Osteocyte (in vitro differentiated cells): Measurements from ENCODE around the gene GABRG3. TPM values are rescaled to one million over a fixed set of nuclear protein-coding genes. Genes with fewer than 3 reads are reported as not detected.

Source experiments
- DNase-seq: peaks from one replicate; pipeline ENCODE4 v3.0.0; 2021; ENCODE audit warnings: mixed read lengths; ENCODE audit not compliant: unreplicated experiment; ENCODE audit errors: extremely low spot score
- H3K27ac Mint-ChIP-seq: one replicate; pipeline ENCODE4 v1.8.0; 2021; ENCODE audit warnings: mild to moderate bottlenecking, mixed read lengths; ENCODE audit not compliant: unreplicated experiment
- H3K27me3 Mint-ChIP-seq: one replicate; pipeline ENCODE4 v1.8.0; 2021; ENCODE audit warnings: mixed read lengths; ENCODE audit not compliant: unreplicated experiment
- H3K36me3 Mint-ChIP-seq: one replicate; pipeline ENCODE4 v1.8.0; 2021; ENCODE audit warnings: mixed read lengths; ENCODE audit not compliant: unreplicated experiment
- H3K4me1 Mint-ChIP-seq: one replicate; pipeline ENCODE4 v1.8.0; 2021; ENCODE audit warnings: mixed read lengths; ENCODE audit not compliant: unreplicated experiment
- H3K4me3 Mint-ChIP-seq: one replicate; pipeline ENCODE4 v1.8.0; 2021; ENCODE audit warnings: mild to moderate bottlenecking, moderate library complexity, mixed read lengths; ENCODE audit not compliant: unreplicated experiment
- H3K9me3 Mint-ChIP-seq: one replicate; pipeline ENCODE4 v1.8.0; 2021; ENCODE audit warnings: mixed read lengths; ENCODE audit not compliant: unreplicated experiment
- total RNA-seq: library from RNA; stranded (reverse); gene quantifications from 2 replicates; pipeline ENCODE4 v1.2.1, GENCODE V29; 2021
- TF ChIP-seq, protein P1 (sequence below): fragments of 200-600 bp; sonication (generic); IDR thresholded peaks from 2 replicates; pipeline ENCODE4 v1.5.0; 2021; ENCODE audit warnings: antibody characterized with exemption, mild to moderate bottlenecking, moderate library complexity

The GABRG3 gene
- total RNA-seq, 1 donor from 2014 or later: 0.19 TPM

DNA sequence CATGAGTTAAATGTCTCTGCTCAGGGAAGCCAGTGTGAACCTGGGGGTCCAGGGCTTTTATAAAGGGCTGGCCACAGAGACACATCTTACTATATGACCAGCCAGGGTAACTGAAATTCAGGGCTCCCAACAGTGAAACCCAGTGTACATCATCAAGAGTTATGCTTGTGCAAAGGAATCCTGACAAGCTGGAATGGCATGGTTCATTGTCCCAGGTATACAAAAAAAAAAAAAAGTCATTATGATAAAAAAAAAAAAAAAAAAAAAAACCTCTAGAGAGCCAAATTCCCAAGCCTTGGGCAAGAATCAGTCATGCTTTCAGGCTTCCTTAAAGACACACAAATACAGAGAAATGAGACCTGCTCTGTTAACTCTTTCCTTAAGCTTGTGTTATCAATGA lies 452.0 kb downstream of the GABRG3 start:
- Mint-ChIP-seq H3K27ac (no peak overlapping the region), H3K9me3 (no peaks in the 10 kb centered on the region), H3K4me3 (no peak overlapping the region), H3K27me3 (no peaks in the 10 kb centered on the region), H3K4me1 (no peaks in the 10 kb centered on the region), H3K36me3 (no peaks in the 10 kb centered on the region)
- no peak for DNase-seq
- TF ChIP-seq, protein P1, sequence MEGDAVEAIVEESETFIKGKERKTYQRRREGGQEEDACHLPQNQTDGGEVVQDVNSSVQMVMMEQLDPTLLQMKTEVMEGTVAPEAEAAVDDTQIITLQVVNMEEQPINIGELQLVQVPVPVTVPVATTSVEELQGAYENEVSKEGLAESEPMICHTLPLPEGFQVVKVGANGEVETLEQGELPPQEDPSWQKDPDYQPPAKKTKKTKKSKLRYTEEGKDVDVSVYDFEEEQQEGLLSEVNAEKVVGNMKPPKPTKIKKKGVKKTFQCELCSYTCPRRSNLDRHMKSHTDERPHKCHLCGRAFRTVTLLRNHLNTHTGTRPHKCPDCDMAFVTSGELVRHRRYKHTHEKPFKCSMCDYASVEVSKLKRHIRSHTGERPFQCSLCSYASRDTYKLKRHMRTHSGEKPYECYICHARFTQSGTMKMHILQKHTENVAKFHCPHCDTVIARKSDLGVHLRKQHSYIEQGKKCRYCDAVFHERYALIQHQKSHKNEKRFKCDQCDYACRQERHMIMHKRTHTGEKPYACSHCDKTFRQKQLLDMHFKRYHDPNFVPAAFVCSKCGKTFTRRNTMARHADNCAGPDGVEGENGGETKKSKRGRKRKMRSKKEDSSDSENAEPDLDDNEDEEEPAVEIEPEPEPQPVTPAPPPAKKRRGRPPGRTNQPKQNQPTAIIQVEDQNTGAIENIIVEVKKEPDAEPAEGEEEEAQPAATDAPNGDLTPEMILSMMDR: no peak

DNA sequence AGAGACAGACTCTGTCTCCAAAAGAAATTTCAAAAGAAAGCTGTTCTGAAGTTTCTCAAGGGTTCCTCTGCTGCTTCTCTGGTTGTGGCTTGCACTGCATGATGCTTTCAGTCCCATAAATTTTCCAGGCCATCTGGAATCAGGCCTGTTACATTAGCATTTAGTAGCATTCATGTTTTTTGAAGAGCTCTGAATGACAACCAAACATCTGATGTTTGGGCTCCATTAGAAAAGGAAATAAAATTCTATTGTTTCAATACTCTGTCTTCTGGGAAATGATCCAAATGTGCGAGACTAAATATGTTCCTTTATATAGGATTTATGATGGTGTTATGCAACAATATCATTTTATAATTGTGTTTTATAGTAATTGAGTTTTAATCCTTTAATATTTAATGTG lies 455.8 kb downstream of the GABRG3 start:
- Mint-ChIP-seq H3K9me3 (peaks cover 19% of the 10 kb centered on the region), H3K4me1 (no peaks in the 10 kb centered on the region), H3K27ac (no peak overlapping the region), H3K36me3 (no peaks in the 10 kb centered on the region), H3K4me3 (no peak overlapping the region), H3K27me3 (no peaks in the 10 kb centered on the region)
- TF ChIP-seq, protein P1: no peak
- DNase-seq: no peak

DNA sequence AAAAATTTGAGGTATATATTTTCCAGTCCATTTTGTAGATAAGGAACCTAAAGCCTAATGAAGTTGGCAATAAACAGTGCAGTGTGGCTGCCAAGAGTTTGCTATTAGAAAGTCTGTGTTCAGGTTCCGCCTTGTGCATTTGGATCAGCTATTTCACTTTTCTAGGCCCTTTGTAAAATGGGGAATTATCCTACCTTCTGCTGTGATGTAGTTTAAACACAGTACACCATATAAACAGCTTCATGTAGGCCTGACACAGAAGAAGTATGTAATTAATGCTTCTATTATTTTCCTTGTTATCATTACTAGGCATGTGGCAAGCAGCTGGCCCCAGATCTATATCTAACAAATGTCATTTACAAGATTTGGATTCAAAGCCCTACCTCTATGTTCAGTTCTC lies 456.3 kb downstream of the GABRG3 start:
- H3K4me3 Mint-ChIP-seq: no peak overlapping the region
- peaks cover 20% of the 10 kb centered on the region for H3K9me3 Mint-ChIP-seq
- no peak for DNase-seq
- no peaks in the 10 kb centered on the region for H3K4me1 Mint-ChIP-seq
- no peaks in the 10 kb centered on the region for H3K36me3 Mint-ChIP-seq
- no peak overlapping the region for H3K27ac Mint-ChIP-seq
- H3K27me3 Mint-ChIP-seq: no peaks in the 10 kb centered on the region
- TF ChIP-seq, protein P1: no peak

DNA sequence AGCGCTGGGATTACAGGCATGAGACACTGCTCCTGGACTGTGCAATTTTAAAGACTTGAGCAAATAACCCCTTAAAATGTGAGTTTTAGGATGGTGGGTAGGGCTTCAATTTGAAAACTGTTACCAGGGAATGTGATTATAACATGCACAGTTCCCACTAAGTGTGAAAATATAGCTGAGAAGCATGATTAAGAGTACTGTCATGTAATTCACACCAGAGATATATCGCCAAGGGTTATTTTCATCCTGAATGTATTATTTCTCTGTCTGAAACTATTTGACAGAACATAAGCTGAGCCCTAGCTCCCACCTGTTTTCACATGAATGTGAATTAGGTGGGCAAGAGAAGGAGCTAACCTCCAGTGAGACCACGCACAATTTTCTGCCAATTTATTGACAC lies 457.2 kb downstream of the GABRG3 start:
- Mint-ChIP-seq H3K4me3 (no peak overlapping the region), H3K4me1 (no peaks in the 10 kb centered on the region), H3K27ac (no peak overlapping the region), H3K9me3 (peaks cover 25% of the 10 kb centered on the region), H3K36me3 (no peaks in the 10 kb centered on the region), H3K27me3 (no peaks in the 10 kb centered on the region)
- no peak for DNase-seq
- TF ChIP-seq, protein P1: no peak

DNA sequence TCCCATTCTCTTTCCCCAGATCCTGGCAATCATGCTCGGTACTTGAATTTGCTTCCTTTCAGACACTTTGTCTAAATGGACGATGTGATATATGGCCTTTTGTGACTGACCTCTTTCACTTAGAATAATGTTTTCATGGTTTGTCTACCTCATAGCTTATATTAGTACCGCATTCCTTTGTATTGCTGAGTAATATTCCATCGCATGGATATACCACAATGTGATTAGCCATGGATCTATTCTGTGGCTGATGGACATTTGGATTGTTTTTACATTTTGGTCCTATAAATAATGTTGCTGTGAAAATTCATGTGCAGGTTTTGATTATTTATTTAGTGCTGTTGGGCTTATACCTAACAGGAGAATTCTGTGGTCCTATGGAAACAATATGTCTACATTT lies 458.6 kb downstream of the GABRG3 start:
- Mint-ChIP-seq H3K27me3 (no peaks in the 10 kb centered on the region), H3K4me1 (no peaks in the 10 kb centered on the region), H3K36me3 (no peaks in the 10 kb centered on the region), H3K4me3 (no peak overlapping the region), H3K27ac (no peak overlapping the region), H3K9me3 (peaks cover 29% of the 10 kb centered on the region)
- TF ChIP-seq, protein P1: no peak
- no peak for DNase-seq
